Activated T-helper 1 cell treated with Interleukin-2 at 50 U/mL for 16 hours (primary cell): ENCODE data around the gene NAT14.
"Not testable (repeated sequence)": the region's sequence is repeated elsewhere in the genome, so short reads cannot be mapped to it uniquely, and the experiment has no call there.

Source experiments
- DNase-seq: peaks from one replicate; pipeline ENCODE4 v3.0.0-alpha.2; 2020; ENCODE audit warnings: low read depth

The NAT14 gene

GRCh38 chr19:55486971-55487923 is 2.3 kb downstream of the NAT14 start:
- no peak for DNase-seq

GRCh38 chr19:55487924-55488687 is 3.1 kb downstream of the NAT14 start, which contains the start of gene SSC5D:
SSC5D (plus strand) TSS chr19:55488436; CDS start chr19:55488590, 154 bp downstream.
- DNase-seq, result no peak

- no peak for DNase-seq
Measured at GRCh38 chr19:55488986-55489710, 4.2 kb downstream of the NAT14 start.

GRCh38 chr19:55489711-55490477 is 4.9 kb downstream of the NAT14 start:
- DNase-seq, result no peak

- DNase-seq, result no peak
Measured at GRCh38 chr19:55490478-55491432, 5.8 kb downstream of the NAT14 start.

GRCh38 chr19:55491546-55492360 is 6.8 kb downstream of the NAT14 start:
- DNase-seq, result no peak

GRCh38 chr19:55492362-55492944 is 7.5 kb downstream of the NAT14 start:
- DNase-seq, result no peak

GRCh38 chr19:55493052-55493644 is 8.2 kb downstream of the NAT14 start:
- no peak for DNase-seq

- no peak for DNase-seq
Measured at GRCh38 chr19:55493645-55494171, 8.7 kb downstream of the NAT14 start.

GRCh38 chr19:55494172-55494761 is 9.3 kb downstream of the NAT14 start:
- DNase-seq, result no peak

GRCh38 chr19:55495646-55496349 is 10.8 kb downstream of the NAT14 start:
- no peak for DNase-seq

- DNase-seq, result not testable (repeated sequence)
Measured at GRCh38 chr19:55496820-55497219, 11.8 kb downstream of the NAT14 start.

GRCh38 chr19:55497763-55498162 is 12.8 kb downstream of the NAT14 start:
- no peak for DNase-seq

- DNase-seq, result no peak
Measured at GRCh38 chr19:55498246-55498840, 13.4 kb downstream of the NAT14 start.

- no peak for DNase-seq
Measured at GRCh38 chr19:55500368-55500952, 15.5 kb downstream of the NAT14 start.

- no peak for DNase-seq
Measured at GRCh38 chr19:55502197-55502952, 17.4 kb downstream of the NAT14 start.
